Transverse colon (tissue), 3 donors: ENCODE measurements around the gene NOTCH2.
"Not testable (repeated sequence)": the region's sequence is repeated elsewhere in the genome, so short reads cannot be mapped to it uniquely, and the experiment has no call there.

Experiments used
- POLR2A ChIP-seq: fragments of 450-650 bp; IDR thresholded peaks from one replicate; pipeline ENCODE4 v1.6.1; 2016; ENCODE audit warnings: antibody characterized with exemption, mild to moderate bottlenecking, moderate library complexity
- TF ChIP-seq, protein P1 (sequence below), 5 experiments: fragments of 200-600 bp in 3 of 5; fragments of 450-650 bp in 2 of 5; sonication (generic) in 3 of 5; IDR thresholded peaks; 1 replicate in 2 of 5; 2 replicates in 3 of 5; pipeline ENCODE4 v1.5.1; 2016 to 2017; ENCODE audit warnings: antibody characterized with exemption in 5 of 5, inconsistent platforms in 3 of 5, mild to moderate bottlenecking in 2 of 5, moderate library complexity in 1 of 5

GRCh38 chr1:120109180-120109579, 39.7 kb upstream of the NOTCH2 start:
- TF ChIP-seq POLR2A = not testable (repeated sequence)
- TF ChIP-seq, protein P1, sequence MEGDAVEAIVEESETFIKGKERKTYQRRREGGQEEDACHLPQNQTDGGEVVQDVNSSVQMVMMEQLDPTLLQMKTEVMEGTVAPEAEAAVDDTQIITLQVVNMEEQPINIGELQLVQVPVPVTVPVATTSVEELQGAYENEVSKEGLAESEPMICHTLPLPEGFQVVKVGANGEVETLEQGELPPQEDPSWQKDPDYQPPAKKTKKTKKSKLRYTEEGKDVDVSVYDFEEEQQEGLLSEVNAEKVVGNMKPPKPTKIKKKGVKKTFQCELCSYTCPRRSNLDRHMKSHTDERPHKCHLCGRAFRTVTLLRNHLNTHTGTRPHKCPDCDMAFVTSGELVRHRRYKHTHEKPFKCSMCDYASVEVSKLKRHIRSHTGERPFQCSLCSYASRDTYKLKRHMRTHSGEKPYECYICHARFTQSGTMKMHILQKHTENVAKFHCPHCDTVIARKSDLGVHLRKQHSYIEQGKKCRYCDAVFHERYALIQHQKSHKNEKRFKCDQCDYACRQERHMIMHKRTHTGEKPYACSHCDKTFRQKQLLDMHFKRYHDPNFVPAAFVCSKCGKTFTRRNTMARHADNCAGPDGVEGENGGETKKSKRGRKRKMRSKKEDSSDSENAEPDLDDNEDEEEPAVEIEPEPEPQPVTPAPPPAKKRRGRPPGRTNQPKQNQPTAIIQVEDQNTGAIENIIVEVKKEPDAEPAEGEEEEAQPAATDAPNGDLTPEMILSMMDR (IDR thresholded peaks at IDR 0.05) = not testable (repeated sequence)
